NT2/D1 (cell line): ENCODE measurements around the gene ITIH4.

ENCODE experiments used
- DNase-seq: peaks from one replicate; pipeline ENCODE4 v3.0.0-alpha.2; 2011; ENCODE audit warnings: low read depth, low spot score
- H3K27me3 ChIP-seq: 2 replicates; pipeline ENCODE4 v1.6.0; 2011; ENCODE audit warnings: mild to moderate bottlenecking; ENCODE audit not compliant: insufficient read length, insufficient read depth
- H3K36me3 ChIP-seq: 2 replicates; pipeline ENCODE4 v1.6.1; 2011; ENCODE audit warnings: mild to moderate bottlenecking, low read length, mixed read lengths; ENCODE audit not compliant: insufficient read depth, insufficient read length
- H3K4me1 ChIP-seq: 2 replicates; pipeline ENCODE4 v1.5.1; 2011; ENCODE audit not compliant: insufficient read depth, insufficient read length
- H3K4me3 ChIP-seq: 2 replicates; pipeline ENCODE4 v1.5.1; 2011; ENCODE audit warnings: low read depth; ENCODE audit not compliant: insufficient read length
- H3K9ac ChIP-seq: 2 replicates; pipeline ENCODE4 v1.6.0; 2011; ENCODE audit warnings: low read depth; ENCODE audit not compliant: insufficient read length
- H3K9me3 ChIP-seq: 2 replicates; pipeline ENCODE4 v1.5.1; 2011; ENCODE audit warnings: mild to moderate bottlenecking, low read length; ENCODE audit not compliant: insufficient read depth
- SUZ12 ChIP-seq: IDR thresholded peaks from 2 replicates; pipeline ENCODE4 v1.6.1; 2011; ENCODE audit not compliant: insufficient read length, insufficient read depth; ENCODE audit errors: extremely low read depth
- YY1 ChIP-seq: IDR thresholded peaks from 2 replicates; pipeline ENCODE4 v1.6.1; 2011; ENCODE audit not compliant: insufficient read length, insufficient read depth
- ZNF274 ChIP-seq: IDR thresholded peaks from 2 replicates; pipeline ENCODE4 v1.6.1; 2011; ENCODE audit warnings: mild to moderate bottlenecking, low read depth, low read length

Gene ITIH4

GRCh38 chr3:52873433-52874159, 43.1 kb upstream of the ITIH4 start:
- H3K4me3 ChIP-seq, result no peak overlapping the region
- no peaks in the 10 kb centered on the region for H3K27me3 ChIP-seq
- no peaks in the 10 kb centered on the region for H3K9me3 ChIP-seq
- TF ChIP-seq YY1 (no peak), SUZ12 (no peak), ZNF274 (no peak)
- no peaks in the 10 kb centered on the region for H3K36me3 ChIP-seq
- H3K4me1 ChIP-seq, result no peaks in the 10 kb centered on the region
- peak; percentile 43 for DNase-seq
- H3K9ac ChIP-seq, result no peak overlapping the region

- TF ChIP-seq SUZ12 (no peak), YY1 (no peak), ZNF274 (no peak)
- DNase-seq, result no peak
- Histone ChIP-seq H3K9ac (no peak overlapping the region), H3K4me1 (no peaks in the 10 kb centered on the region), H3K36me3 (no peaks in the 10 kb centered on the region), H3K27me3 (no peaks in the 10 kb centered on the region), H3K9me3 (no peaks in the 10 kb centered on the region), H3K4me3 (no peak overlapping the region)
Observed at GRCh38 chr3:52872245-52872644, 41.8 kb upstream of the ITIH4 start.

- no peak for TF ChIP-seq YY1
- no peak for TF ChIP-seq ZNF274
- TF ChIP-seq SUZ12, result no peak
- Histone ChIP-seq H3K4me3 (no peak overlapping the region), H3K27me3 (no peaks in the 10 kb centered on the region), H3K9me3 (no peaks in the 10 kb centered on the region), H3K36me3 (no peaks in the 10 kb centered on the region), H3K4me1 (no peaks in the 10 kb centered on the region), H3K9ac (no peak overlapping the region)
- DNase-seq, result no peak
Observed at GRCh38 chr3:52871761-52872160, 41.3 kb upstream of the ITIH4 start.

- no peak for DNase-seq
- H3K9ac ChIP-seq, result no peak overlapping the region
- no peak overlapping the region for H3K4me3 ChIP-seq
- H3K4me1 ChIP-seq, result no peaks in the 10 kb centered on the region
- TF ChIP-seq SUZ12 (no peak), YY1 (no peak), ZNF274 (no peak)
- peaks cover 4% of the 10 kb centered on the region; the same call in 1 of the 2 replicates for H3K9me3 ChIP-seq
- no peaks in the 10 kb centered on the region for H3K36me3 ChIP-seq
- no peaks in the 10 kb centered on the region for H3K27me3 ChIP-seq
Observed at GRCh38 chr3:52870471-52870870, 40.0 kb upstream of the ITIH4 start.

GRCh38 chr3:52866427-52866826, 36.0 kb upstream of the ITIH4 start:
- Histone ChIP-seq H3K27me3 (no peaks in the 10 kb centered on the region), H3K36me3 (no peaks in the 10 kb centered on the region), H3K4me1 (no peaks in the 10 kb centered on the region), H3K9ac (no peak overlapping the region), H3K9me3 (peaks cover 11% of the 10 kb centered on the region; the same call in 1 of the 2 replicates), H3K4me3 (no peak overlapping the region)
- TF ChIP-seq ZNF274 (no peak), SUZ12 (no peak), YY1 (no peak)
- no peak for DNase-seq

GRCh38 chr3:52865994-52866393, 35.5 kb upstream of the ITIH4 start:
- Histone ChIP-seq H3K9me3 (peaks cover 11% of the 10 kb centered on the region; the same call in 1 of the 2 replicates), H3K27me3 (no peaks in the 10 kb centered on the region), H3K36me3 (no peaks in the 10 kb centered on the region), H3K4me1 (no peaks in the 10 kb centered on the region), H3K4me3 (no peak overlapping the region), H3K9ac (no peak overlapping the region)
- no peak for TF ChIP-seq YY1
- TF ChIP-seq SUZ12, result no peak
- no peak for TF ChIP-seq ZNF274
- no peak for DNase-seq

- no peaks in the 10 kb centered on the region for H3K36me3 ChIP-seq
- no peak overlapping the region for H3K9ac ChIP-seq
- no peaks in the 10 kb centered on the region for H3K4me1 ChIP-seq
- H3K4me3 ChIP-seq, result no peak overlapping the region
- TF ChIP-seq YY1 (no peak), SUZ12 (no peak), ZNF274 (no peak)
- H3K27me3 ChIP-seq, result no peaks in the 10 kb centered on the region
- 0 out of 2 replicates have a peak, but pooled peaks cover 7% of the 10 kb centered on the region for H3K9me3 ChIP-seq
- DNase-seq, result no peak
Observed at GRCh38 chr3:52860424-52860768, 29.9 kb upstream of the ITIH4 start.
